Smooth muscle cell (in vitro differentiated cells): ENCODE results near the gene HSPA1A. TPM values are rescaled to one million over a fixed set of nuclear protein-coding genes. Genes with fewer than 3 reads are reported as not detected.
"Not testable (repeated sequence)": the region's sequence is repeated elsewhere in the genome, so short reads cannot be mapped to it uniquely, and the experiment has no call there.

ENCODE experiments used
- DNase-seq: peaks from one replicate; lab custom pipeline; 2025; ENCODE audit not compliant: unreplicated experiment; lab: John Stamatoyannopoulos, UW
- H2AFZ ChIP-seq: fragments of 200-600 bp; sonication (generic); 2 replicates; pipeline ENCODE4 v1.6.0; 2016; ENCODE audit warnings: antibody characterized with exemption, low read depth, mild to moderate bottlenecking
- H3F3A ChIP-seq: fragments of 200-600 bp; sonication (generic); 2 replicates; pipeline ENCODE4 v1.6.0; 2017; ENCODE audit warnings: antibody characterized with exemption, low read depth
- H3K27ac ChIP-seq: fragments of 200-600 bp; sonication (generic); 2 replicates; pipeline ENCODE4 v1.5.1; 2016; ENCODE audit warnings: low read depth, mild to moderate bottlenecking
- H3K27me3 ChIP-seq: fragments of 200-600 bp; sonication (generic); 2 replicates; pipeline ENCODE4 v1.6.1; 2016; ENCODE audit warnings: low read depth, mild to moderate bottlenecking
- H3K36me3 ChIP-seq: fragments of 200-600 bp; sonication (generic); 2 replicates; pipeline ENCODE4 v1.5.1; 2016; ENCODE audit warnings: low read depth
- H3K4me1 ChIP-seq: fragments of 200-600 bp; sonication (generic); 2 replicates; pipeline ENCODE4 v1.5.1; 2016; ENCODE audit warnings: low read depth
- H3K4me2 ChIP-seq: fragments of 200-600 bp; sonication (generic); 2 replicates; pipeline ENCODE4 v1.6.0; 2016; ENCODE audit warnings: mild to moderate bottlenecking
- H3K4me3 ChIP-seq: fragments of 200-600 bp; sonication (generic); 2 replicates; pipeline ENCODE4 v1.5.1; 2016; ENCODE audit warnings: mild to moderate bottlenecking
- H3K79me2 ChIP-seq: fragments of 200-600 bp; sonication (generic); 2 replicates; pipeline ENCODE4 v1.6.0; 2016; ENCODE audit warnings: low read depth, mild to moderate bottlenecking
- H3K9ac ChIP-seq: fragments of 200-600 bp; sonication (generic); 2 replicates; pipeline ENCODE4 v1.6.0; 2016; ENCODE audit warnings: low read depth
- H3K9me3 ChIP-seq: fragments of 200-600 bp; sonication (generic); replicated peaks from 2 replicates; pipeline ENCODE4 v1.5.1; 2016; ENCODE audit warnings: low read depth
- H4K20me1 ChIP-seq: fragments of 200-600 bp; sonication (generic); 2 replicates; pipeline ENCODE4 v1.6.0; 2016; ENCODE audit warnings: low read depth
- CTCF ChIP-seq: fragments of 200-600 bp; sonication (generic); IDR thresholded peaks from 2 replicates; pipeline ENCODE4 v1.5.1; 2017; ENCODE audit warnings: borderline replicate concordance, mild to moderate bottlenecking, antibody characterized with exemption; ENCODE audit not compliant: insufficient read depth, poor library complexity, severe bottlenecking
- WGBS: methylation state at CpG from one replicate; pipeline ENCODE4 v1.1.7; 2016; ENCODE audit warnings: low lambda C conversion rate; 5-methylcytosine and 5-hydroxymethylcytosine counted together
- polyA plus RNA-seq: library from polyadenylated mRNA; unstranded; fragments of >200 nt; fragmentation: Nextera tagmentation; extraction: Ambion mirVana; gene quantifications from 2 replicates; pipeline ENCODE4 v1.2.1, GENCODE V29; 2016
- total RNA-seq: library from RNA; depleted of rRNA; stranded (reverse); fragments of >200 nt; gene quantifications from 2 replicates; pipeline ENCODE4 v1.2.3, GENCODE V29; 2014

Gene HSPA1A
- total and polyA plus RNA-seq, 2 experiments from 2014 or later: 52.6 to 61.2 TPM

- Histone ChIP-seq H3K36me3 (no peaks in the 10 kb centered on the region), H2AFZ (no peak overlapping the region), H3K79me2 (peaks cover 18% of the 10 kb centered on the region), H3K4me3 (no peak overlapping the region), H3K9ac (no peak overlapping the region), H3F3A (peaks cover 14% of the 10 kb centered on the region), H3K27ac (no peak overlapping the region), H4K20me1 (no peaks in the 10 kb centered on the region), H3K27me3 (no peaks in the 10 kb centered on the region), H3K4me2 (no peak overlapping the region), H3K4me1 (no peaks in the 10 kb centered on the region), H3K9me3 (no peaks in the 10 kb centered on the region)
- no peak for DNase-seq
- no peak for TF ChIP-seq CTCF
- WGBS: 90% methylated on average over 5 of the region's 5 CpGs
Measured at GRCh38 chr6:31797588-31797987, 17.8 kb upstream of the HSPA1A start.

- no peaks in the 10 kb centered on the region for H3K9me3 ChIP-seq
- no peak overlapping the region for H2AFZ ChIP-seq
- H4K20me1 ChIP-seq: no peaks in the 10 kb centered on the region
- H3K79me2 ChIP-seq: peaks cover 23% of the 10 kb centered on the region
- no peaks in the 10 kb centered on the region for H3K4me1 ChIP-seq
- peaks cover 14% of the 10 kb centered on the region for H3F3A ChIP-seq
- H3K4me2 ChIP-seq: no peak overlapping the region
- 96% methylated on average over 12 of the region's 12 CpGs for WGBS
- no peak for TF ChIP-seq CTCF
- H3K27me3 ChIP-seq: no peaks in the 10 kb centered on the region
- no peaks in the 10 kb centered on the region for H3K36me3 ChIP-seq
- no peak overlapping the region for H3K27ac ChIP-seq
- no peak overlapping the region for H3K9ac ChIP-seq
- no peak for DNase-seq
- H3K4me3 ChIP-seq: no peak overlapping the region
Measured at GRCh38 chr6:31799781-31800180, 15.6 kb upstream of the HSPA1A start.

- Histone ChIP-seq H3K79me2 (peaks cover 31% of the 10 kb centered on the region), H3F3A (peaks cover 14% of the 10 kb centered on the region)
- WGBS: 98% methylated on average over 8 of the region's 8 CpGs
- not testable (repeated sequence) for H3K4me3 ChIP-seq, H3K4me2 ChIP-seq, H3K4me1 ChIP-seq, H3K9me3 ChIP-seq, H4K20me1 ChIP-seq, H3K27me3 ChIP-seq, DNase-seq, H2AFZ ChIP-seq, H3K36me3 ChIP-seq, H3K9ac ChIP-seq, H3K27ac ChIP-seq
Measured at GRCh38 chr6:31801031-31801927, 14.1 kb upstream of the HSPA1A start.

- peaks cover 11% of the 10 kb centered on the region for H3F3A ChIP-seq
- peak overlapping the region; percentile 86 for H3K4me2 ChIP-seq
- peak overlapping the region; percentile 75 for H3K9ac ChIP-seq
- no peak for TF ChIP-seq CTCF
- peak overlapping the region; percentile 63 for H3K27ac ChIP-seq
- H4K20me1 ChIP-seq: no peaks in the 10 kb centered on the region
- H3K36me3 ChIP-seq: no peaks in the 10 kb centered on the region
- H3K4me1 ChIP-seq: peaks cover 4% of the 10 kb centered on the region
- no peaks in the 10 kb centered on the region for H3K27me3 ChIP-seq
- peaks cover 33% of the 10 kb centered on the region for H3K79me2 ChIP-seq
- H3K4me3 ChIP-seq: peak overlapping the region; percentile 68
- DNase-seq: no peak
- WGBS: 12% methylated on average over 7 of the region's 7 CpGs
- peak overlapping the region; percentile 67 for H2AFZ ChIP-seq
- H3K9me3 ChIP-seq: no peaks in the 10 kb centered on the region
Measured at GRCh38 chr6:31805939-31806469, 9.3 kb upstream of the HSPA1A start.
